GM19023 (cell line): ENCODE data around the gene PPIF.

Experiments
- ATAC-seq: cut with Tn5 transposase; IDR thresholded peaks from one replicate; pipeline ENCODE4 v1.9.1; 2021; ENCODE audit warnings: mild to moderate bottlenecking, moderate library complexity; ENCODE audit not compliant: unreplicated experiment

The PPIF gene

GRCh38 chr10:79385392-79385795, 38.1 kb downstream of the PPIF start:
- no peak for ATAC-seq

- ATAC-seq = no peak
These were observed 38.7 kb downstream of the PPIF start for GRCh38 chr10:79385804-79386531.

- ATAC-seq = no peak
These were observed 39.6 kb downstream of the PPIF start for GRCh38 chr10:79386637-79387465.

DNA sequence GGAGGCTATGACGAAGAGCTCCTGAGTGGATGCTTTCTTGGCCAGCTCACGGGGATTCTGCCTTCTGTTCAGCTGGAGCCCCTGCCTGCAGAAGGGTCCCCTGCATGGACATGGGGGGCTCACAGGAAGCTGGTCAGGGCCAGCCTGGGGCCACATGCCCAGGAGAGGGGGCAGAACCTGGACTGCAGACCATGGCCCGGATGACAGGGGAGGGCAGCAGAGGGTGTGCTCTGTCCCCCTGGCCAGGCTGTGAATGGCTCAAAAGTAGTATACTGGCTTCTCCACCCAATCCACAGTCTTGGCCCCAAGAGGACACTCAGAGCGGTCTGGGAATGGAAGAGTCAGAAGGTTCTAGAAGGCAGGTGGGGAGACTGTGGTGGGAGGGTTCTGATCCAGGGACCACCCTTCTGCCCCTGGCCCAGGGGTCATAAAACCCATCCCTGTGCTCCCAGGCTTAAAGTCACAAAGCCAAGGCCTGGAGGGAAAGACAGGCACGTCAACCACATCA, 40.3 kb downstream of the PPIF start:
- no peak for ATAC-seq

DNA sequence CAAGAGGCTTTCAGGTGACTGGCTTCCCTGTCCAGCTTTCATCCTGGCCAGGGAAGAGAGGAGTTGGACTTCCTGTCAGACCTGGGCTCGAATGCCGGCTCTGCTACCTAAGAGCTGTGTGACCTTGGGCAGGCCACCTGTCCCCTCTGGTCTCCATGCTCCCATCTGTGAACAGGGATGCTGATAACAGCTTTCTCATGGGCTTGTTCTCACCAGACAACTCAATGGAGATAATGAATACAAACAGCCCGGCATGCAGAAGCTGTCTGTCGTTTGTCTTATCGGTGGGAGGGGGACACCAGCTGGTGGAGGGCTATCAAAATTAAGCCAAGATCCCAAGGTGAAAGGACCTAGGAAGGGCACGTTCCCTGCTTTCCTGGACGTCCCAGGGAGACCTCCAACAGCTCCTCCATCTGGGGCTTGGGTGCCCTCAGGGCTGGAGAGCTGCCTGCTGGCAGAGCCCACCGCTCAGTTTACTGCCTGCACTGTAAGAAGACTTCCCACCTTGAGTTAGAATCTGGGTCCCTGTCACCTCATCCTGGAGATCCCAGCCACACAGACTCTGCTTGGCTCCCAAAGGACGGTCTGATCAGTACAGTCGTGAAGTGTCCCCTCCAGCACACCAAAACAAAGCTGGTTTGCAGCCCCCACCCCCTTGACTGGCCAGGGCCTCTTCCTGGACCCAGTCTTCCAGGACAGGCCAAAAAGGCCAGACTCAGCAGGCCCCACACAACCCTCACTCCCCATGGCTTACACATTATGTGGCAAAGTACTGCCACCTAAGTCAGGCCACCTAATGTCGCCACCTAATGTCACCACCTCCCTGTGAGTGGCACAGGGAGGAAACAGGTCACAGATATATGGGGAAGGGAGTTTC, 40.9 kb downstream of the PPIF start:
- no peak for ATAC-seq

DNA sequence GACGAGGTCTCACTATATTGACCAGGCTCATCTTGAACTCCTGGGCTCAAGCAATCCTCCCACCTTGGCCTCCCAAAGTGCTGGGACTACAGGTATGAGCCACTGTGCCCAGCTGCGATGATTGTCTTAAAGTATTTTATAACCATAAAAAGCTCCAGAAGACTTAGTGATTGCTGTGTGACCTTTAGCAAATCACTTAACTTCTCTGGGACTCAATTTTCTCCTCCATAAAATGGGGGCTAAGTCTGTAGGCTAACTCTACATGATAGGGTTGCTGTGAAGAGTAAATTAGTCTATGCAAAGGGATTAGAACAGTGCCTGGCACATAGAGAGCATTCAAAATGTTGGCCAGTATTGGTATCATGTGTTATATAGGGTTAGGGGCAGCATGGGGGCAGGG, 42.8 kb downstream of the PPIF start:
- no peak for ATAC-seq

DNA sequence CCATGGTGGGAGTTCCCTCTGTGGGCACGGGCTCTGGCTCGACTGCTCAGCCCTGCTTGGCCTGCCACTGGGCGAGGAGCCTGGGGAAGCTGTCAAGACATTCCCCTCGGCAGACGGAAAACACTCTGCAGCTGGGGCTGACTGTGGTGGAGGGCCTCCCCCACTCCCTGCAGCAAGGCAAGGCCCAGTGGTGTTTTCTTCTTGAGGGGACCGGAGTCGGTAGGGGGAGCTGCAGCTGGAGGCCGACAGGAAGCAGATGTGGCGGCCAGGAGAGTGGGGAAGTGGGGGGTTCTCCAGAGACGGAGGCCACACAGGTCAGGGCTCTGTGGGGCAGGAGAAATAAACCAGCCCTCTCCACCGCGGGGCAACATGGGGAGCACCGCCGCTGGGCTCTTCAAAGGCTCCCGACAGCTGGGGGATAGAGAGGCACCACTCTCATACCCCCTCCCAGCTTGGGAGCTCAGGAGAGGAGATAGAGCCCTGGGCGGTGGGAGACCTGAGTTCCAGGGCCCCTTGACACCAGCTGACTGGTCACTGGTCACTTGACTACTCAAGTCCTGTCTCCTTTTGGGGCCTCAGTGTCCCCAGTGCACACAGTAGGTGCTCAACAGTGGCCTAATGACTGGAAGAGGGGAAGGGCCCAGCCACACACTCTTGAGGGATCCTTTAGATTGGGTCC, 43.4 kb downstream of the PPIF start:
- no peak for ATAC-seq

DNA sequence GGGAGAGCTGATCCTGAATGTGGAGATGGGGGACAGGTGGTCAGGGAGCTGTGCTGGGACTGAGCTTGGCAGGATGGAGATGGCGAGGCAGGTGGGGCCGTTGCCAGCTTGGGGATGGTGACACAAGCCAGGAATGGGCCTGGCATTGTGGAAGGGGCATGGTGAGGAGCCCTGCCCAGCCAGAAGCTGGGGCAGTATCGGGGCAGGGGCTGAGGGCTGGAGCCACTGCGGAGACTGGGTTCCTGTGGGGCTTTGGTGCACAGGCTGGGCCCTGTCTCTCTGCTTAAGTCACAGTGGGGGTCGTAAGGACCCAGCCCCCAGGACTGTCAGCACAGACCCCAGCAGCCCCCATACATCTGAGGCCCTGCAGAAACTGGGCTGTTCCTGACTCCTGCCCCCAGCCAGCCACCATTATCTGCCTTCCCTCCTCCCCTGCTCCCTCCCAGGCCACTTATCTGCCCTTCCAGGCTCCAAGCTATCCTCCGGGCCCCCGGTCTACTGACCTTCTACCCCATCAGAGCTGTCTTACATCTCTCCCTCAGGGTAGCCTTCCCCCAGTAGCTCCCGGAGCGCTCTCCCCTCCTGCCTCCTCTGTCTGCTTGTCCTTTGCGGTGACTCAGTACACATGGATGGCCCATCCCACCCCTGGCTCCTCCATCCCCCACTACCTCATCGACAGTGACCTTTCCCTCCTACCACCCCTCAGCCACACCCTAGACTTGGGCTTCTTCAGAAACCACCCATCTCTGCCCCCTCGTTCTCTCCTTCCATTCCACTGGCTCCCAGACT, 44.2 kb downstream of the PPIF start:
- no peak for ATAC-seq

DNA sequence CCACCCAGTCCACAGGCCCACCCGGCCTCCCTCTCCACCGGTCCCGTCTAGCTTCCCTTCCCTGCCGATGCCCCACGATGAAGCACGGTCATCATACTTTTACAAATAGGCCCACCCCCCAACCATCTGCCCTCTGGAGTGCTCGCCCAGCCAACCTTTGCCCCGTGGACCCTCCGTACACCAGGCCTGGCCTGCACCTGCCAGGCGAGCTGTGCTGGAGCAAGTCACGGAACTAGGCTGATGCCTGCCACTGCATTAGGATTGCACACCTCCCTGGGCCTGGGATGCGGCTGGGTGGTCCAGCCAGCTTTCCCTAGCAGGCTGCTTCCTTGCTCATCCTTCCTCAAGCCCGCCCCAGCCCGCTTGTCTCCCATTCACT, 44.7 kb downstream of the PPIF start:
- ATAC-seq = no peak

- ATAC-seq = no peak
These were observed 45.4 kb downstream of the PPIF start for GRCh38 chr10:79392506-79393176.

DNA sequence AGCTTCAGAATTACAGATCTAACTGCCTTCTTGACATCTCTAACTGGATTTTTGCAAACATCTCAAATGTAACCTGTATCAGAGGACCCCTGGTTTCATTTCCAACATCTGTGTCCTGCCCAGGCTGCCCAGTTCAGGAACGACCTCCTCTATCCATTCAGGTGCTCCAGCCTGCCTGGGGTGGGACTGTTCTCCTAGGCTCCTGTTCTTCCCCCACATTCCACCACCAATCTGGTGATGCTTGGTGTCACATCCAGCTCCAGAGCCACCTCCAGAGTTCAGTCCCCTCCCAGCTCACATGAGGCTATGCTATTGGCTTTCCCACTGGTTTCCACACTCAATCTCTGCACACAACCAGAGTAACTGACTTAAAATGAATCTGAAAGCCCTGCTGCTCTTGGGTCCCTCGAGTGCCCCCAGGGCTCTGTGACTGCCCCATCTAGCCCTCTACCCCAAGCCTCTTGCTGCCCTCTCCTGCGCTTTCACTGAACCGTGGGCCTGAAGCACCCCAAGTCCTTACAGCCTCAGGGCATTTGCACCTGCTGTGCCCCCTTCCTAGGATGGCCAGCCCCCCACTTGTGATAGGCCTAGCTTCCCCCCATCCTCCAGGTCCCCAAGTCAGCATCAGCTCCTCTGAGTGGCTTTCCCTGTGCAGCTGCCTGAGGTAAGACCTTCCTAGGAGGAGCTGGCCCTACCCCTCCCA, 46.1 kb downstream of the PPIF start:
- no peak for ATAC-seq

DNA sequence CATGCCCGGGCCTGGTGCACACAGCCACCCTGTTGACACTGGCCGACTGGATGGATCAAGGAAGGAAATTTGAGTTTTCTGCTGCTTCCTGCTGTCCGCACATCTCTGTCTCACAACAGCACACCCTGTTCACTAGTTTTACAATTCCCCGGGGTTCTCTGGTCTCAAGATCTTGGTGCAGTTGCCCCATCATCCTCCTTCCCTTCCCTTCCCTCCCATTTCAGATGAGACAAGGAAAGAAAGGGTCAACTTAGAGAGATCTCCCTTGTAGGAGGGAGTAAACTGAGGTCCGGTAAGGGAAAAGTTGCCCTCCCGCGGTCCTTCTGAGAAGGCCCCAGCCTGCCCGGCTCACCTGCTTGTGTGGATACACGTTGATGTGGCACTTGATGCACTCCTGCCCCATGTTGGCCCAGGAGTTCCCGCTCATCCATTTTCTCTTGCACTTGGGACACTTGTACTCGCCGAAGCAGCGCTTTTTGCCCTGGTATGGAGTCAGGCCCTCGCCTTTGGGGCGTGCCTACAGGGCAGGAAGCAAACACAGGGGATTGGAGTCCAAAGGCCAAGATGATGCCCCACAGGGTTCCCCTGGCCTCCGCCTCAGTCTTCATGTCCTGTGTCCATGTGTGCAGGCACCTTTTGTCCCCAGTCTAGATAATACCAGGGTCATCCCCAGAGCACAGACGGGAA, 46.8 kb downstream of the PPIF start:
- ATAC-seq = no peak

DNA sequence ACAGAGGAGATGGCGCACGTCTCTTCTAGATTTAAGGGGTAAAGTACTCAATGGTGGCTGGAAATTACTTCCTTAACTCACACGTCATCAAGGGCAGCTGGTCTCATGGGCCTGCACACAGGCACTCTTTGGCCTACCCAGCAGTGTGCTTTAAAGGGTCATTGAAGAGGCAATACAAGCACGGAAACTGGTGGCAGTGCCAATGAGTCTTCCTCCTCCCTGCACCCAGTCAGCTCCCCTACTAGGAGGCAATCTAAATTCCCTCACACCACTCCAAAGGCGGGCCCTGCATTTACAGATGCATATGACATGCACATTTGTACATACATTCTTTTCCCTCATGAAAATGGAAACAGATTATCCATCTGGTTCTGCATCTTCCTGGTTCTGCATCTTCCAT, 47.4 kb downstream of the PPIF start:
- ATAC-seq = no peak

GRCh38 chr10:79396520-79396919, 49.3 kb downstream of the PPIF start:
- no peak for ATAC-seq

DNA sequence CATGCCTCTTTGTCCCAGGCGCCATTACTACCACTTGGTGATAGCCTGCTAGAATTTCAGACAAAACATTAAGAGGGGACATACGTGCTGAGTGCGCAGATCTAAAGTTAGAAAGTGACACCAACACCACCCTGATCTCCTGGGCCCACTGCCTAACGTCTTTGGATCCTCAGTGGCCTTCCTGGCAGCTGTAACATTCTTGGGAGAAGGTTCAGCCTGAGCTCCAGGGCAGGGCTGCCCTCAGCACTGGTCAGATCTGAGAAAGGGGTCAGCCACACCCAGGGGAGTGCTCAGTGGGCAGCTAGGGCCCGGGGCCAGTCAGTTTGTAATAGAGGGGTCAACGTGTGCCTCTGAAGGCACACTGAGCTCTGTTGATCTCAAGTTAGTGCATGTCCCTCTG, 49.8 kb downstream of the PPIF start:
- no peak for ATAC-seq

GRCh38 chr10:79397575-79398303, 50.5 kb downstream of the PPIF start:
- no peak for ATAC-seq

DNA sequence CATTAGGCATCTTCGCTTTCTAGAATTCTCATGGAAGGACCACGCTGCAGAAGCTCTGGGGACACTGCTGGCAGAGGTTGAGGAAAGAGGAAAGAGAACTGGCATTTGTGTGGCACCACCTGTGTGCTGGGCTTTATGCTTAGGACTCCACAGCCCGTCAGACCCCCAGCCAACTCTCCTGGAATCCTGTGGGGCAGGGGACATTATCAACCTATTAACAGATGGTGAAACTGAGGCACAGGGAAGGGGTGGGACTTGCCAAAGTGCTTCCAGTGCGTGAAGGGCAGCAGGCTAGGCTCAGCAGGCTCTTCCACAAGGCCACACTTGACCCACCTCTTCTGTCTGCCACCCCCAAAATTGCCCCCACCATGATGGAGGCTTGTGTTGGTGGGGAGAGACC, 51.4 kb downstream of the PPIF start:
- ATAC-seq = no peak
